Suppressor macrophage treated with lipopolysaccharide for 4 hours (primary cell): ENCODE results near the gene TEX19.

Experiments
- DNase-seq: peaks from one replicate; pipeline ENCODE4 v3.0.0-alpha.2; 2020

Gene TEX19

DNA sequence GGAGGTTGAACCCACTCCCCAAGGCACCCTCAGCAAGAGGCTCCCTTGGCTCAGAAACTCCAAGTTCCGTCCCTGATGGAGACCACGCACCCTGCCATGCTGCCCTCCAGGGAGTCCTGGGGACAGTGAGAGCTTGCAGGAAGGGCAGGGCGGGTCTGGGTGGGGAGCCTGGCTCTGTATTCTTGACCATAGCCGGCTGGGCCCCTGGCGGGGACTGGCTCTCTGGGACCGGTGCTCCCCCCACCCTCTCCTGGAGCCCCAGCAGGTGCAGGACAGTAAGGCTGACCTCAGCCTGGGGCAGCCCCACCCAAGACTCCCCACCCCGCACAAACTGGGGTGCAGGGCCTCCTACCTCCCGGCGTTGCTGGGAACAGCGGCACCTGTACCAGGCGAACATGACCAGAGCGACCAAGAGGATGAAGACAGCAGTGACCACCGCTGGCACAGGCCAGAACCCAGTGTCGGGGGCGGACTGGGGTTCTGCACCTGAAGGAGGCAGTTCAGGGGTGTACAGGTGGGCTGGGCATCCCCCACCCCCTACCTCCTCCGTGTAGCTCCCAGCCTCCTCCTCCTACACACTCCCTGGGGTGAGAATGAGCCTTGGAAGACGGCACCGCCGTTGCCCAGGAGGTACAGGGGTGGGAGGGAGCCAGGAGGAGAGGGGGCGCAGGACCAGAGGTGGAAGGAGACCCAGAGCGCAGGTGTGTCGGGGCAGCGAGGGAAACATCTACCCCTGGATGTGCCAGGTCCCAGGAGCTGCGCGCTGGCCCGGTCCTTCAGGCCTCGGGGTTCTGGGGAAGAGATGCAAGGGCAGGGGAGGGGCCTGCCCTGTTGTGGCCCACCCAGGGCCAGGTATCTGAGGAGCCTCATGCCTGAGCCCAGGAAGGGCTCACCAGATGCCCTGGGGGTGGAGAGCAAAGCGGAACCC lies 36.3 kb upstream of the TEX19 start:
- no peak for DNase-seq

GRCh38 chr17:82323514-82324234 lies 35.4 kb upstream of the TEX19 start:
- DNase-seq, result no peak

GRCh38 chr17:82324566-82325285 lies 34.3 kb upstream of the TEX19 start:
- DNase-seq, result no peak

- DNase-seq, result no peak
Measured at GRCh38 chr17:82325286-82326180, 33.5 kb upstream of the TEX19 start.

DNA sequence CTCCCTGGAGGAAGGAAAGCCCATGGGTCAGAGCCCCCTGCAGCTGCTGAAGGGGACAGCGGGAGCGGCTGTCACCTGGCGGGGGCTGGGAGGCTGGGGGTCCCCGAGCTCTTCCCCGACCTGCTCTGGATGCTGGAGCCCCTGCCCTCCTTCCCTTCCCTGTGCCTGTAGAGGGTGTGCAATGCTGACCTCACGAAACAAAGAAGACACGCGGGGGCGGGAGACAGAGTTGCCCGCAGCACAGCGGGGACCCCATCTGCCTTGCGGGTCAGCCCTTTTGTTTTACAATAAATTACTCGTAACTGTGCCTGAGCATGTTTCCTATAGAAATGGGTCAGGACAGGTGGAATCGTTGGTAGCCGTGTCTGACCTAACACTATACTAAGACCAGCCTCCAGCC lies 31.8 kb upstream of the TEX19 start:
- no peak for DNase-seq

GRCh38 chr17:82327757-82328140 lies 31.3 kb upstream of the TEX19 start:
- no peak for DNase-seq

DNA sequence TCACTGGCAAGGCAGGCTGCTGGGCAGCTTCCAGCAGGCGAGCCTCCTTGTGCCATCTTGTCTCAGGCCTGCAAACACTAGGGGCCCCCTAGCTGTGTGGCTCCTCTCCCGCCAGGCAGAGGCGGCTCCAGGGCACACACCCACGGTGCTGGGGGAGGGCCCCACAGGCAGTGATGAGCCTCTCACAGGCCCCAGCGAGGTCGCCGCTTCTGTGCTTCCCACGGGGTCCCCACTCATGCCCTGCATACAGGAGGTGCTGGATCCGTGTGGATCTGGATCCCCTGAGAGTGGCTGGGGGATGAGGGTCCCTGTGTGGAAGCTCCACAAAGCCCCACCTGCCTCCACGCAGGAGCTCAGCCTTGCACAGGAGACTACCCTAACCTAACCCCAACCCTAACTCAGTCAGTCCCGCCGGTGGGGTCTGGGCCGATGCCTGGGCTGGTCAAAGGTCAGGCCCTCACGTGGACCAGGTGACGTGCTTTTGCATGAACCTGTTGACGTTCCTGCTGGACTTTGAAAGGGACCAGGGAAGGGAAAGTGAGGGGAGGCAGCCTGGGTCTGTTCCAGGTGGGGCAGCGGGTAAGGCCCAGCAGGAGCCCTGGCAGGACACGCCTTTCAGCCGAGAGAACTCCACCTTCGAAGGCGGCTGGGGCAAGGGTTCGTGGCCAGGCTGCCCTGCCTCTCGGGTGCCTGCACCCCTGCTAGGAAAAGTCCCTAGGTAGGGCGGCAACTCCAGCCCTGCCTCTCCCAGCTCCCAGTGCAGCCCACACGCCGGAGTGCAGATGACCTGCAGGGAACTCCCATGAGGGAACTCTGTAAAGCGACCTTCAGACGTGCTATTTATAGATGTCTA lies 30.7 kb upstream of the TEX19 start:
- DNase-seq, result no peak

DNA sequence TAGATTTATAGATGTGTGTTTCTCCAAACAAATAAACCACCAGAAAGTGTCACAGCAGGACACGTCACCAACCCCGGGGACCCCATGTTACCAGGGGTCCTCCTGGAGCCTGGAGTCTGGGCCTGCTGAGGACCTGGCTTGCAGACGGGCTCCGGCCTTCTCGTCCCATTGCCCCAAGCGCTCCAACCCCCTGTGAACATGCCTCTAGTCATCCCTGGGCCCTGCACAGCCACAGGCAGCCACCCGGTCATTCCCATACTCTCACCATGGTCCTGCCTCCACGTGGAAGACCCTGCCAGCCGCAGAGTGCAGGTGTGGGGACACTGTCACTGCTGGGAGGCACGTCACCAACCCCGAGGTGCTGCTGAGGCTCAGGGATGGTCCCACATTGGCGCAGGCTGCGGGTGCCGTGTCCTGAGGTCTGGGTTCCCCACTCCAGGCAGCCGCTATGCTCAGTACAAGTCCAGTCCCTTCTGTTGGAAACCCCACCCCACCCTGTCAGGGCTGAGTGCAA lies 30.0 kb upstream of the TEX19 start:
- no peak for DNase-seq

GRCh38 chr17:82329683-82330321 lies 29.2 kb upstream of the TEX19 start:
- DNase-seq, result no peak

DNA sequence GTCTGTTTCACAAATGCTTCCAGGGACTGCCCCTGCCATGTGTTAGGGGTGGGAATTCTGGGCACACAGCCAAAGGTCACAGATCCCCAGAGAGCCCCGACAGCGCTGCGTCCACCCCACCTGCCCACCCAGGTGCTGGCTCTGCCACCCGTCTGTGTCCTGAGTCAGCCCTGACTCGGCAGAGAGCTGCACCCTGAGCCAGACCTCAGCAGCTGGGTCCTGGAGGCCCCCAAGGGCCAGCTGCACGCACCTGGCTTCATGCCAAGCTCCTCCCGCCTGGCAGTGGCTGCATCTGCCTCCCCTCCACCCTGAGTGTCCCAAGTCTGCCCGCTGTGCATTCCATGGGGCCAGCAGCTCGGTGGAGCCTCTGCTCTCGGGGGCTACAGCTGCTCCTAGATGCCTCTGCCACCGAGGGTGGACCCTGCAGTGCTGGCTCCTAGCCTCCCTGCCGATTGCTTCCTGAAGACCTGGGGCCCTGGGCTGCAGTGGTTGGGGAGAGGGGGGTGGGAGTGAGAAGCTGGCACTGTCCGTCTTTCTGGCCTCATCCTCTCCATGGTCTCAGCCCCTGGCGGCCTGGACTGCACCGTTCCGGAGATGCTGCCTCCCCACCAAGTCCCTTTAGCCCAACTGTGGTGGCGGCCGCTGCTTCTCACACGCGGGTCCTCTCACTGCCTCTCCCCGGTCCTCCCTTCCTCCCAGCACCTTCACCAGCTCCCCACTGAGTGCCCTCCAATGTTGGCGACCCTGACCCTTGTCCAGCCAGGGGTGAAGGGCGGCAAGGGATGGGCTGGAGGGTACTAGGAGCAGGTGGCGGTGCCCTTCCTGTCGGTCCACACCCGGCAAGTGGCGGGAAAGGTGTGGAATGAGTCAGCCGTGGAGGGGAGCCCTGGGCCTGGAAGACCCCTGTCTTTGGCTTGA lies 28.5 kb upstream of the TEX19 start:
- DNase-seq, result no peak

DNA sequence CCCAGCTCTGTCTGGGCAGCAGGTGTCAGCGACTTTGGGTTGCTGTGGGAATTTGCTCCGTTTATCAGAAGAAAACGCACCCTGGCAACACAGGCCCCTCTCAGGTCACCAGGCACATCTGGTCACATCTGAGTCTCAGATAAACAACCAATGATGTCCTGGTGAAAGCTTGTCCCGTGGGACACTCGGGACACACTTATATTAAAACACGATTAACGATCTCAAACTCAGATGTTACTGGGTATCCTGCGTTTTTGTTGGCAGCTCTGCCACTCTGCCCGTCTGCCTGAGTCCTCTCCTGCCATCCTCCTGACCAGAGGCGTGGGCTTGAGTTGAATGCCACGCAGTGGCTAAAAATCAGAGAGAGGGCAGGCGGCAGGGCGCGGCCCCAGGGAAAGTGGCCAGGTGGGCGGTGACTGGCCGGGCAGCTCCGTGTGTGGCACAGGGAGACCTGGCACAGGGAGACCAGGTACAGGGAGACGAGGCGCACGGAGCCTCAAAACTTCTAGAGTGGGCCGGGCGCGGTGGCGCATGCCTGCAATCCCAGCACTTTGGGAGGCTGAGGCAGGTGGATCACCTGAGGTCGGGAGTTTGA lies 27.6 kb upstream of the TEX19 start:
- DNase-seq, result no peak

DNA sequence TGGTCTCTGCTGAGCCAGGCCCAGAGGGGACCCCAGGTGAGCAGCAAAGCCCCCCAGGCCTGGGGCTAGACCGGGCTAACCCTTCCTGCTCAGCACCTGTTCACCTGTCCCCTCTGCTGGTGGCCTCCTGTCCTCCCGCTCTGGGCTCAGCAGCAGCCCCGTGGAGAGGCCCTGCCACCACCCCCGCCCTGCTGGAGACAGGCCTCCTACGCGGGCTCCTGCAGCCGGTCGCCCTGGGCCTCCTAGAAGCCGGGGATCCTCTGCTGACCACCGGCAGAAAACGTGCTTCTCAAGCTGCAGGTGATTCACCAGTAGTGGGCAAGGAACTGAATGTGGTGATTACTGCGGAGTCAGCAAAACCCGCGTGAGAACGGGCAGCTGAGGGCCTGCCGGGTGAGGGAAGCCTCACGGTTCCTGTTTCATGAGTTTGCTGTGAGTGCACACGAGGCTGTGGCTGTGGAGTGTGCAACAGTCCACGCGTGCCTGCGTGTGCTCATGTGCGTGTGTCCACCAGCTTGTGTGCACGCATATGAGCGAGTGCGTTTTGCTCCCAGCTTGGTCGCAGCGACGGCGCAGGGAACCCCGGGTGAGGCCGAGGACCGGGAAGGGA lies 26.3 kb upstream of the TEX19 start:
- DNase-seq, result peak; percentile 83

DNA sequence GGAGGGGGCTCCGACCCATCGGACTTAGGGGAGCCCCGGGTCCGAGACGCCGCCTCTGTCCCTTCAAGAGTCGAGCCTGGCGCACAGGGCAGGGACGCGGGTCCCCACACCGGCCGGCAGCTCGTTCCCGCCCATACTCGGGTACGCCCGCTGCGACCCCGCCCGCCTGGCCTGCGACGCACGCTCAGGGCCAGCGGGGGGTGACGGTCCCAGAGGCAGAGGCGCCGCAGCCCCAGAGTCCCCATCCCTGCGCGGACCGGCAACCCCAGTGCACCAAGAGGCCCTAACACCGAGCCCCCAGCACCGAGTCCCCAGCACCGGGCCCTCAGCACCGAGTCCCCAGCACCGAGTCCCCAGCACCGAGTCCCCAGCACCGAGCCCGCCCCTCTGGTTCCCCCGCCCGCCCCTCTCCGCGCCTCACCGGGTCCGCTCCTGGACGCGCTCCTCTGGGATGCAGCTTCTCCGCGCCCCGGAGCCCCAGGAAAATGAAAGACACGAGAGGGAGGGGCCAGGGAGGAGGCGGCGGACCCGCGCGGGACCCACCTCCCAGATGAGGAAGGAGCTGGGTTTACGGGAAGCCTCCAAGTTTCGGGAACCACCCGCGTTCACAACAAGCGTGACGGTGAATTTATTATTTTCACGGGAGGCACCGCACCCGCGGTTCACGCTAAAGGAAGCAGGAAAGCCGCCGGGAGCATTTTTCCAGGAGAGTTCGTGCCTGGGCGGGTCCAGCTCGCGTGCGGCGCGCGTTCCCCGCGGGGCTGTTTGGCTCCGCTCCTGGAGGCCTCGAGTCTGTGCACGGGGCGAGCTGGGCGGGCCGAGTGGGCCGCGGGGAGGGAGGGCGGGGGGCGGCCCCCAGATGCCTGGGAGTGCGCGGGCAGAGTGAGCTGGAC lies 25.5 kb upstream of the TEX19 start, which contains the start of gene SECTM1:
Gene SECTM1, minus strand, starts transcription at position 488 of the 893 bp plus-strand sequence. CDS start 6,526 bp downstream, outside the sequence.
- peak; percentile 63 for DNase-seq

DNA sequence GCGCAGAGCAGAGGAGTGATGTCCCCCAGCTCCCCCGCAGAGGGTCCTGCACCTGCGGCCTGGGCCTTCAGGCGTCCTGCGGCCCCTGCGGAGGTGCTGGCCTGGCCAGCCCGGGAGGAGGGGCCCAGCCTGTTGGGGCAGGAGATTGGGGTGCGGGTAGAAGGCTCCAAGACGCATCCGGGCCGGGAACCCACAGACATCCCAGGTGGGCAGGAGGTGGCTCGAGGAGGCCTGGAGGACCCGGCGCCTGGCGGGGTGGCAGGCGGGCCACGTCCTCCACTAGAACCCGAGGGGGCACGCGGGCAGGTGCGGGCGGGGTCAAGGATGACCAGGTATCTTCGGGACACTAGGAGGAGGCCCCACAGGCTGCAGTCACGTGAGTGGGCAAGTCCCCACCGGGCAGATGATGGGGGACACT lies 24.8 kb upstream of the TEX19 start:
- DNase-seq, result no peak

DNA sequence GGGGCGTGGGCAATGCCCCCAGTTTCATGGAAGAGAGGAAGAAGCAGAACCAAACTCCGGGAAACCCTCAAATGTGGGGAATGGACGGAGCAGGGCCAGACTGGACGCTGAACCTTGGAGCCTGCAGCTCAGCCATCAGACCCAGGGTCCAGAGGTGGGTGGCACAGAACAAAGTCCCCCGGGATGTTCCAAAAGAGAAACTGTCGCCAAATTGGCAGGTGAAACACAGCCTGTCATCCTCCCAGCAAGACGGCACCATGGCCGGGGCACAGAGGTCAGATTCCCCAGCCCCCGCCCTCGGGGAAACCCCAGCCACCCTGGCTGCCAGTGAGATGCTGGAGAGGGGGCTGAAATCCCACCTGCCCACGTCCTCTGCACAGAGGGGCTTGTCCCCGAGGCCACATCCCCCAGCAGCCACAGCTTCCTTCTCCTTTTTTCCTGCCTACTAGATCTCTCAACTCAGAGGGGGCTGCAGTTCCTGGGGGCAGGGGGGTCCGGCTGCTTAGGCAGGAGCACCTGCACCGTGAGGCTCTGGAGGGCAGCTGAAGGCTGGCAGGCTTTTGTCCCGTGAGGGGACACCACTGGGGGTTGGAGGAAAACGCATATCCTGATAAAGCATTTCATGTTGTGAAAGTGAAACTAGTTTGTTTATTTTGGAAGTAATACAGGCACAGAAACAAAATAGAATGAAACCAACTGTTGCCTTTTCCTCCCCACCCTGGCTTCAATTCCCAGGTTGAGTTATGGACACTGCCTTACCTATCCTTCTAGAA lies 24.2 kb upstream of the TEX19 start:
- peak; percentile 56 for DNase-seq

- no peak for DNase-seq
Measured at GRCh38 chr17:82338858-82339633, 20.0 kb upstream of the TEX19 start.
